GM12892 (cell line): Measurements from ENCODE around the gene CSK.

Source experiments
- POLR2A ChIP-seq: IDR thresholded peaks from 2 replicates; pipeline ENCODE4 v1.6.1; 2011; ENCODE audit warnings: low read depth, low read length, control low read depth
- POLR2AphosphoS5 ChIP-seq: IDR thresholded peaks from 2 replicates; pipeline ENCODE4 v1.6.1; 2011; ENCODE audit warnings: low read depth, low read length, control low read depth
- TAF1 ChIP-seq: IDR thresholded peaks from 2 replicates; pipeline ENCODE4 v1.6.1; 2011; ENCODE audit warnings: low read depth, mild to moderate bottlenecking, control low read depth, low read length, borderline replicate concordance

DNA sequence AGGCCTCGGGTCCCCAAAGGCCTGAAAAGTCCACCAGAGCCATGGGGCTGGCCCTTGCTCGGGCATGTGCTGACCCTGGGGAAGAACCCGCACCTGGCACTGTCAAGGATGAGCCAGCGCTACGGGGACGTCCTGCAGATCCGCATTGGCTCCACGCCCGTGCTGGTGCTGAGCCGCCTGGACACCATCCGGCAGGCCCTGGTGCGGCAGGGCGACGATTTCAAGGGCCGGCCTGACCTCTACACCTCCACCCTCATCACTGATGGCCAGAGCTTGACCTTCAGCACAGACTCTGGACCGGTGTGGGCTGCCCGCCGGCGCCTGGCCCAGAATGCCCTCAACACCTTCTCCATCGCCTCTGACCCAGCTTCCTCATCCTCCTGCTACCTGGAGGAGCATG lies 32.0 kb upstream of the CSK start:
- TF ChIP-seq POLR2A (no peak), POLR2AphosphoS5 (no peak), TAF1 (no peak)
